Measurements from ENCODE around the gene GRIK3.

DNA sequence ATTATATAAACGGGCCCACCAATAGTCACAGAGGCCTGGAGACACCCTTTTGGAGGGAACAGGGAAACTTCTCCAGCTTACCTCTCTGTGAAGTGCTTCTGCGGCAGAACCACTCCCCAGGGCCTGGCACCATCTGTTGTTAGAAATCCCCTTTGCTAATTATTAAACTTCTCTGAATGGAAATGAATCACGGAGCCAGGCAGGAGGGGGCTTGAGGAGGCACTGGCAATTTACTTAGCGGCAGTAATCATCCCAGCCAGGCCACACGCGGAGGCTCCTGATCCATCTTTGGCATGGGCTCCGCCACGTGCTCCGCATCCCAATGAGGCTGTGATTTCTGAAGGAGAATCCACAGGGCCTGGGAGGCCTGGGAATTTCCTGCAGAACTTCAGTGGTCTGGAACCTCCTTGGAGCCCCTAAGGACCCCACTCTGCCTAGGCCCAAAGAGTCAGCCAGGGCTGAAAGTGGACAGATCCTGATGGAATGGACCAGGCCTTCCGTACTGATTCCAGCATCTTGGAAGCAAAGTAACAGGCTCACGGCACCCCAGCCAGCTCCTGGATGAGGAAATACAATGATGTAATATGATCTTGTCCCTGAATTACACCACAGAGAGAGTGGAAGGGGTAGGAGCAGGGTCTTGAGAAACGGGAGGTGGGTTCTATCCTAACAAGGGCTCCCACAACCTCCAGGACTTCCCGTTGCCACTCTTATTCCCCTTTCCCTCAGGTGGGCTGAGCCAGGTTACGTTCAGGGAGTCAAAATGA, 62.3 kb downstream of the GRIK3 start:
- TF ChIP-seq CTCF (IDR thresholded peaks at IDR 0.05): no peak
- no peak for TF ChIP-seq POLR2A (IDR thresholded peaks at IDR 0.05)
